ENCODE data around the gene PCBP3.

Gene PCBP3

DNA sequence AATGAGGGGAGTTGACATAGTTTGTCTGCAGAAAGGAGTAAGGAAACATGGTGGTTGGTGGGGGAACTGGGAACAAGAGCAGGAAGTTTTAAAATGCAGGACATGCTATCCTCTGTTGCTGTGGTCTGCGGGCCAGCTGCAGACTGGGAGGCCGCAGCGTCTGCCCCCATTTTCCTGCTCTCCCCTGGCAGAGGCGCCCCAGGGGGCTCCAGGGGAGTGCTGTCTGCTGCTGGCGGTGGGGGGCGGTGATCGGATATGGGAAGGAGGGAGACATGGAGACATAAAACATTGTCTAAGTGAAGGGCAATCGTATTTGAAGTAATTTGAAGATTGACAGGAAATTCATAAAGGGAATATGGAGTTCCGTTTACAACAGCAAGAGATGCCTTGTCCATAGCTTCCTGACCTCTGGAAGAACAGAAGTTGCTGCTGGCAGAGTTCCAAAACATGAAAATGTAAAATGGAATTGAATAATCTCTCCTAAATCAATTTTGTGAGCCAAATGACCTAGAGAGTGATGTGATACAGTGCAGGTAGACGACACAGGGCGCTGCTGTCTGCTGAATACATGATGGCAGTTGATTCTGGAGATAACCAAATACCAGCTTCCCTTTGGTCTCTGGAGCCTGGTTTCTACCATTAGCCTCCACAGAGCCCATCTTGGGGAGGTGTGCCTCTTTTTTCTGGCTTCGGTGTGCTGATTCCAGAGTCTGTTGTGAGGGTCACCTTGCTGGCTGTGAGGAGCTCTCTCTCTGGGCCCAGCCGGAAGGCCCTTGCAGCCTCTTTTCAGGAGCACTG lies 61.0 kb downstream of the PCBP3 start:
- ATAC-seq (ENCODE audit: insufficient read depth, low read depth) (no peak), DNase-seq (no peak)
- Histone ChIP-seq H2AFZ (ENCODE audit: low read depth, low read length) (no peak overlapping the region), H3K9me3 (ENCODE audit: insufficient read depth, low read length, severe bottlenecking) (no peaks in the 10 kb centered on the region), H4K20me1 (ENCODE audit: insufficient read depth, low read length) (peaks cover 5% of the 10 kb centered on the region), H3K9ac (ENCODE audit: low read depth, low read length) (no peak overlapping the region), H3K4me1 (ENCODE audit: insufficient read depth, low read length) (no peaks in the 10 kb centered on the region), H3K79me2 (ENCODE audit: insufficient read depth, low read length) (no peaks in the 10 kb centered on the region), H3K36me3 (ENCODE audit: insufficient read depth, low read length) (no peaks in the 10 kb centered on the region), H3K27ac (ENCODE audit: low read length) (no peak overlapping the region), H3K4me3 (ENCODE audit: low read depth in 1 of 2, low read length in 2 of 2) (no peak overlapping the region), H3K4me2 (ENCODE audit: insufficient read depth, low read length) (no peak overlapping the region), H3K27me3 (ENCODE audit: insufficient read depth, low read length, poor library complexity) (no peaks in the 10 kb centered on the region)
- no peak for TF ChIP-seq EZH2 (IDR thresholded peaks at IDR 0.05; ENCODE audit: borderline replicate concordance, low read depth, low read length, severe bottlenecking)
- TF ChIP-seq, protein P1, sequence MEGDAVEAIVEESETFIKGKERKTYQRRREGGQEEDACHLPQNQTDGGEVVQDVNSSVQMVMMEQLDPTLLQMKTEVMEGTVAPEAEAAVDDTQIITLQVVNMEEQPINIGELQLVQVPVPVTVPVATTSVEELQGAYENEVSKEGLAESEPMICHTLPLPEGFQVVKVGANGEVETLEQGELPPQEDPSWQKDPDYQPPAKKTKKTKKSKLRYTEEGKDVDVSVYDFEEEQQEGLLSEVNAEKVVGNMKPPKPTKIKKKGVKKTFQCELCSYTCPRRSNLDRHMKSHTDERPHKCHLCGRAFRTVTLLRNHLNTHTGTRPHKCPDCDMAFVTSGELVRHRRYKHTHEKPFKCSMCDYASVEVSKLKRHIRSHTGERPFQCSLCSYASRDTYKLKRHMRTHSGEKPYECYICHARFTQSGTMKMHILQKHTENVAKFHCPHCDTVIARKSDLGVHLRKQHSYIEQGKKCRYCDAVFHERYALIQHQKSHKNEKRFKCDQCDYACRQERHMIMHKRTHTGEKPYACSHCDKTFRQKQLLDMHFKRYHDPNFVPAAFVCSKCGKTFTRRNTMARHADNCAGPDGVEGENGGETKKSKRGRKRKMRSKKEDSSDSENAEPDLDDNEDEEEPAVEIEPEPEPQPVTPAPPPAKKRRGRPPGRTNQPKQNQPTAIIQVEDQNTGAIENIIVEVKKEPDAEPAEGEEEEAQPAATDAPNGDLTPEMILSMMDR (IDR thresholded peaks at IDR 0.05; ENCODE audit: borderline replicate concordance, extremely low read depth, low read length, poor library complexity, severe bottlenecking), result no peak

DNA sequence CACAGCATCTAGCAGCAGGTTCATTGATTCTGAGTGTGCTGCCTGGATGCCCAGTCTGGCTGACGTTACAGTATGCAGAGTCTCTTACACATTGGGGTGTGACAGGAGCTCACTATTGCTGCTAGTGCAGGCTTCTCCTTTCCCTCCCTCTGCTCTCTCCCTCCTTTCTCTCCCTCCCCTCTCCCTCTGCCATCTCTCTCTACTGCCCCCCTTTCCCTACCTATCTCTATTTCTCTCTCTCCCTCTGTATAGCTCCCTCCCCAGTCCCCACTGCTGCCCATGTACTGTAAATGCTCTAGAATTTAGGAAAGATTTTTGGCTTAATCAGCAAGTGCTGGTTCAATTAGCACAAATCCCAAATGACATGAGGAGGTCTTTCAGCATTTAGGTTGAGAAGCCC lies 62.8 kb downstream of the PCBP3 start:
- TF ChIP-seq EZH2 (IDR thresholded peaks at IDR 0.05; ENCODE audit: borderline replicate concordance, low read depth, low read length, severe bottlenecking), result no peak
- TF ChIP-seq, protein P1 (IDR thresholded peaks at IDR 0.05; ENCODE audit: borderline replicate concordance, extremely low read depth, low read length, poor library complexity, severe bottlenecking), result no peak

DNA sequence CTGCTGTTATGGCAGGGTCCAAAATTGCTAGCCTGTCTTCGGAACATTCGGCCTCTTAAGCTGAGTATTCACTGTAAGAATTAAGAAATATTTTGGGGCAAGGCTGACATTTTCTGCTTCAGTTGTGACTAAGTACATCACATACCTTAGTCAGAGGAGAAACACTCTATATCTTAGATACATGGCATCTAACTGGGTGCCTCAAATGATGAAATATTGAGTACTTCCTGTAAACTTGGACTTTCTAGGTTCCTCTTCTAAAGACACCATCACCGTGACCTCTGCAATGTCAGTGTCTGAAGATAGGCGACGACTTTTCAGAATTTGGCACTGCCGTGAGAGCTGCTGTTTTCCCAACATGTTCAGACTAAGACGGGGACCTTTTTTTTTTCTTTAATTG lies 65.6 kb downstream of the PCBP3 start:
- H4K20me1 ChIP-seq (ENCODE audit: insufficient read depth, low read length), result peaks cover 5% of the 10 kb centered on the region
- no peak for TF ChIP-seq EZH2 (IDR thresholded peaks at IDR 0.05; ENCODE audit: borderline replicate concordance, low read depth, low read length, severe bottlenecking)
- TF ChIP-seq, protein P1 (IDR thresholded peaks at IDR 0.05; ENCODE audit: borderline replicate concordance, extremely low read depth, low read length, poor library complexity, severe bottlenecking), result no peak
- ATAC-seq (ENCODE audit: insufficient read depth, low read depth) (no peak), DNase-seq (no peak)
- H2AFZ ChIP-seq (ENCODE audit: low read depth, low read length), result no peak overlapping the region
- H3K79me2 ChIP-seq (ENCODE audit: insufficient read depth, low read length), result no peaks in the 10 kb centered on the region
- H3K27ac ChIP-seq (ENCODE audit: low read length), result no peak overlapping the region
- no peak overlapping the region for H3K9ac ChIP-seq (ENCODE audit: low read depth, low read length)
- H3K4me3 ChIP-seq (ENCODE audit: low read depth in 1 of 2, low read length in 2 of 2), result no peak overlapping the region
- H3K27me3 ChIP-seq (ENCODE audit: insufficient read depth, low read length, poor library complexity), result no peaks in the 10 kb centered on the region
- peaks cover 8% of the 10 kb centered on the region for H3K9me3 ChIP-seq (ENCODE audit: insufficient read depth, low read length, severe bottlenecking)
- no peaks in the 10 kb centered on the region for H3K36me3 ChIP-seq (ENCODE audit: insufficient read depth, low read length)
- no peaks in the 10 kb centered on the region for H3K4me1 ChIP-seq (ENCODE audit: insufficient read depth, low read length)
- no peak overlapping the region for H3K4me2 ChIP-seq (ENCODE audit: insufficient read depth, low read length)

More for the DNA sequence above, 62.8 kb downstream of the PCBP3 start:
- ATAC-seq (ENCODE audit: insufficient read depth, low read depth) (no peak), DNase-seq (no peak)
- H3K4me2 ChIP-seq (ENCODE audit: insufficient read depth, low read length), result no peak overlapping the region
- H3K36me3 ChIP-seq (ENCODE audit: insufficient read depth, low read length), result no peaks in the 10 kb centered on the region
- peaks cover 2% of the 10 kb centered on the region for H3K9me3 ChIP-seq (ENCODE audit: insufficient read depth, low read length, severe bottlenecking)
- no peaks in the 10 kb centered on the region for H3K4me1 ChIP-seq (ENCODE audit: insufficient read depth, low read length)
- no peaks in the 10 kb centered on the region for H3K27me3 ChIP-seq (ENCODE audit: insufficient read depth, low read length, poor library complexity)
- H3K27ac ChIP-seq (ENCODE audit: low read length), result no peak overlapping the region
- no peaks in the 10 kb centered on the region for H3K79me2 ChIP-seq (ENCODE audit: insufficient read depth, low read length)
- no peak overlapping the region for H2AFZ ChIP-seq (ENCODE audit: low read depth, low read length)
- H3K9ac ChIP-seq (ENCODE audit: low read depth, low read length), result no peak overlapping the region
- H3K4me3 ChIP-seq (ENCODE audit: low read depth in 1 of 2, low read length in 2 of 2), result no peak overlapping the region
- peaks cover 5% of the 10 kb centered on the region for H4K20me1 ChIP-seq (ENCODE audit: insufficient read depth, low read length)
